Keratinocyte (primary cell): Measurements from ENCODE around the gene PLA1A.

Experiments used
- CTCF ChIP-seq, 3 experiments: IDR thresholded peaks in 1 of 3; conservative IDR thresholded peaks in 1 of 3; optimal IDR thresholded peaks in 1 of 3; 2 replicates in 2 of 3; 3 replicates in 1 of 3; pipeline versions ENCODE3 to v1.5.1; 2011; ENCODE audit warnings: low read length in 3 of 3, mild to moderate bottlenecking in 3 of 3, moderate library complexity in 2 of 3, control low read depth in 1 of 3, inconsistent platforms in 1 of 3; ENCODE audit not compliant: insufficient read depth in 2 of 3; ENCODE audit errors: extremely low read depth in 1 of 3
- EZH2 ChIP-seq: IDR thresholded peaks from one replicate; pipeline ENCODE4 v1.6.1; 2012; ENCODE audit warnings: inconsistent platforms, mild to moderate bottlenecking, low read length, moderate library complexity

GRCh38 chr3:119608405-119609000 lies 10.8 kb downstream of the PLA1A start:
- TF ChIP-seq CTCF (optimal IDR thresholded peaks at IDR 0.05 in 1 of 3, IDR thresholded peaks at IDR 0.05 in 1 of 3, conservative IDR thresholded peaks at IDR 0.05 in 1 of 3; ENCODE audit: extremely low read depth in 1 of 3, insufficient read depth in 2 of 3, low read length in 3 of 3) (no peak), EZH2 (no peak)
